ENCODE data around the gene LCTL. TPM values are rescaled to one million over a fixed set of nuclear protein-coding genes. Genes with fewer than 3 reads are reported as not detected.

LCTL gene
- total RNA-seq, 1 experiment from 2014 or later, result not detected

- TF ChIP-seq, protein P1, sequence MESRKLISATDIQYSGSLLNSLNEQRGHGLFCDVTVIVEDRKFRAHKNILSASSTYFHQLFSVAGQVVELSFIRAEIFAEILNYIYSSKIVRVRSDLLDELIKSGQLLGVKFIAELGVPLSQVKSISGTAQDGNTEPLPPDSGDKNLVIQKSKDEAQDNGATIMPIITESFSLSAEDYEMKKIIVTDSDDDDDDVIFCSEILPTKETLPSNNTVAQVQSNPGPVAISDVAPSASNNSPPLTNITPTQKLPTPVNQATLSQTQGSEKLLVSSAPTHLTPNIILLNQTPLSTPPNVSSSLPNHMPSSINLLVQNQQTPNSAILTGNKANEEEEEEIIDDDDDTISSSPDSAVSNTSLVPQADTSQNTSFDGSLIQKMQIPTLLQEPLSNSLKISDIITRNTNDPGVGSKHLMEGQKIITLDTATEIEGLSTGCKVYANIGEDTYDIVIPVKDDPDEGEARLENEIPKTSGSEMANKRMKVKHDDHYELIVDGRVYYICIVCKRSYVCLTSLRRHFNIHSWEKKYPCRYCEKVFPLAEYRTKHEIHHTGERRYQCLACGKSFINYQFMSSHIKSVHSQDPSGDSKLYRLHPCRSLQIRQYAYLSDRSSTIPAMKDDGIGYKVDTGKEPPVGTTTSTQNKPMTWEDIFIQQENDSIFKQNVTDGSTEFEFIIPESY (IDR thresholded peaks at IDR 0.05; ENCODE audit: extremely low read depth, insufficient replicate concordance, low read length), result no peak
- no peak for TF ChIP-seq RAD21 (IDR thresholded peaks at IDR 0.05; ENCODE audit: low read depth)
These were observed 4.5 kb upstream of the LCTL start (continued) for GRCh38 chr15:66570327-66570726.

- Histone ChIP-seq H2AFZ (ENCODE audit: low read depth, low read length, poor library complexity, severe bottlenecking) (no peak overlapping the region), H3K9ac (ENCODE audit: low read length) (no peak overlapping the region), H3K36me3 (ENCODE audit: control insufficient read depth in 1 of 2, insufficient read depth in 2 of 2, low read length in 2 of 2) (no peaks in the 10 kb centered on the region), H3K27me3 (ENCODE audit: insufficient read depth, low read length) (no peaks in the 10 kb centered on the region), H3K9me3 (ENCODE audit: control insufficient read depth in 1 of 2, insufficient read depth in 1 of 2, low read depth in 1 of 2, low read length in 2 of 2) (no peaks in the 10 kb centered on the region), H3K4me3 (replicated peaks in 1 of 2; ENCODE audit: low read depth in 1 of 2, low read length in 2 of 2) (no peak overlapping the region), H3K79me2 (ENCODE audit: insufficient read depth, low read length) (no peaks in the 10 kb centered on the region), H3K27ac (ENCODE audit: low read depth, low read length) (no peak overlapping the region), H3K9me2 (ENCODE audit: insufficient read depth) (no peaks in the 10 kb centered on the region), H3K4me1 (ENCODE audit: control insufficient read depth in 1 of 2, insufficient read depth in 2 of 2, low read length in 2 of 2) (peaks cover 0 to 5% of the 10 kb centered on the region in 2 experiments; a peak in 1 of 4 replicates), H3K4me2 (ENCODE audit: low read length) (no peak overlapping the region), H4K20me1 (ENCODE audit: insufficient read depth) (no peaks in the 10 kb centered on the region)
- no TSS peak for BruUV-seq (replicated peaks)
- intact Hi-C loops (cut with micrococcal nuclease), result no loop called here
- ATAC-seq (no peak), DNase-seq (ENCODE audit: low read depth, low spot score) (no peak)
- CTCF ChIA-PET, result no interaction called here
- POLR2A ChIA-PET, result no interaction called here
- RAD21 ChIA-PET (ENCODE audit: low non-redundant PET in 1 of 2, low total read pairs in 2 of 2, uncharacterized antibody in 2 of 2, unreplicated experiment in 2 of 2), result no interaction called here
- TF ChIP-seq, protein P2, sequence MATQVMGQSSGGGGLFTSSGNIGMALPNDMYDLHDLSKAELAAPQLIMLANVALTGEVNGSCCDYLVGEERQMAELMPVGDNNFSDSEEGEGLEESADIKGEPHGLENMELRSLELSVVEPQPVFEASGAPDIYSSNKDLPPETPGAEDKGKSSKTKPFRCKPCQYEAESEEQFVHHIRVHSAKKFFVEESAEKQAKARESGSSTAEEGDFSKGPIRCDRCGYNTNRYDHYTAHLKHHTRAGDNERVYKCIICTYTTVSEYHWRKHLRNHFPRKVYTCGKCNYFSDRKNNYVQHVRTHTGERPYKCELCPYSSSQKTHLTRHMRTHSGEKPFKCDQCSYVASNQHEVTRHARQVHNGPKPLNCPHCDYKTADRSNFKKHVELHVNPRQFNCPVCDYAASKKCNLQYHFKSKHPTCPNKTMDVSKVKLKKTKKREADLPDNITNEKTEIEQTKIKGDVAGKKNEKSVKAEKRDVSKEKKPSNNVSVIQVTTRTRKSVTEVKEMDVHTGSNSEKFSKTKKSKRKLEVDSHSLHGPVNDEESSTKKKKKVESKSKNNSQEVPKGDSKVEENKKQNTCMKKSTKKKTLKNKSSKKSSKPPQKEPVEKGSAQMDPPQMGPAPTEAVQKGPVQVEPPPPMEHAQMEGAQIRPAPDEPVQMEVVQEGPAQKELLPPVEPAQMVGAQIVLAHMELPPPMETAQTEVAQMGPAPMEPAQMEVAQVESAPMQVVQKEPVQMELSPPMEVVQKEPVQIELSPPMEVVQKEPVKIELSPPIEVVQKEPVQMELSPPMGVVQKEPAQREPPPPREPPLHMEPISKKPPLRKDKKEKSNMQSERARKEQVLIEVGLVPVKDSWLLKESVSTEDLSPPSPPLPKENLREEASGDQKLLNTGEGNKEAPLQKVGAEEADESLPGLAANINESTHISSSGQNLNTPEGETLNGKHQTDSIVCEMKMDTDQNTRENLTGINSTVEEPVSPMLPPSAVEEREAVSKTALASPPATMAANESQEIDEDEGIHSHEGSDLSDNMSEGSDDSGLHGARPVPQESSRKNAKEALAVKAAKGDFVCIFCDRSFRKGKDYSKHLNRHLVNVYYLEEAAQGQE (IDR thresholded peaks at IDR 0.05; ENCODE audit: low read depth), result no peak
- TF ChIP-seq, protein P1 (IDR thresholded peaks at IDR 0.05; ENCODE audit: extremely low read depth, insufficient replicate concordance, low read length), result no peak
- TF ChIP-seq ELF1 (IDR thresholded peaks at IDR 0.05; ENCODE audit: borderline replicate concordance, low read depth) (no peak), CBX3 (IDR thresholded peaks at IDR 0.05; ENCODE audit: low read depth) (no peak), ATF3 (IDR thresholded peaks at IDR 0.05) (no peak), CTCF (IDR thresholded peaks at IDR 0.05 in 2 of 3, conservative IDR thresholded peaks at IDR 0.05 in 1 of 3; ENCODE audit: borderline replicate concordance in 1 of 3, insufficient read depth in 1 of 3, low read depth in 2 of 3, low read length in 2 of 3) (no peak), YY1 (IDR thresholded peaks at IDR 0.05; ENCODE audit: extremely low read depth, insufficient replicate concordance, low read depth, low read length) (no peak), ZNF274 (IDR thresholded peaks at IDR 0.05; ENCODE audit: low read depth, low read length) (no peak), TCF7L2 (IDR thresholded peaks at IDR 0.05; ENCODE audit: borderline replicate concordance, extremely low read depth, insufficient read depth, insufficient read length) (no peak), JUND (IDR thresholded peaks at IDR 0.05) (no peak), SRF (IDR thresholded peaks at IDR 0.05; ENCODE audit: low read depth) (no peak), SIN3A (IDR thresholded peaks at IDR 0.05; ENCODE audit: low read depth) (no peak)
These were observed 3.8 kb upstream of the LCTL start for GRCh38 chr15:66569461-66570137.
